ENCODE results near the gene SAMD4A. TPM values are rescaled to one million over a fixed set of nuclear protein-coding genes. Genes with fewer than 3 reads are reported as not detected.

SAMD4A gene
- total RNA-seq, 4 donors from 2014 or later: 15.3 to 40.2 (median 22.3) TPM

GRCh38 chr14:54703724-54704123, 136.8 kb downstream of the SAMD4A start:
- Histone ChIP-seq H3K36me3 (no peaks in the 10 kb centered on the region), H3K9me3 (no peaks in the 10 kb centered on the region), H3K27me3 (no peaks in the 10 kb centered on the region), H3K4me1 (peaks cover 0 to 7% (median 6%) of the 10 kb centered on the region in 4 donors), H3K27ac (no peak overlapping the region), H3K4me3 (no peak overlapping the region)
- WGBS, 2 donors (ENCODE audit: low coverage in 1 of 2): 79 to 90% methylated on average over 2 of the region's 2 CpGs
- in situ Hi-C loops (cut with MboI; ENCODE audit: low pct_ligation_motif_present in 1 of 4, low pct_unique_long_range_greater_than_20kb in 1 of 4, low sequenced_read_pairs in 3 of 4): no loop called here
- no peak for DNase-seq
- intact Hi-C loops (cut with DNase I; ENCODE audit: low total_unique reads): no loop called here
- TF ChIP-seq EP300 (IDR thresholded peaks at IDR 0.05; ENCODE audit: low read depth) (no peak), POLR2AphosphoS5 (IDR thresholded peaks at IDR 0.05) (no peak), POLR2A (IDR thresholded peaks at IDR 0.05) (no peak)
- TF ChIP-seq, protein P1, sequence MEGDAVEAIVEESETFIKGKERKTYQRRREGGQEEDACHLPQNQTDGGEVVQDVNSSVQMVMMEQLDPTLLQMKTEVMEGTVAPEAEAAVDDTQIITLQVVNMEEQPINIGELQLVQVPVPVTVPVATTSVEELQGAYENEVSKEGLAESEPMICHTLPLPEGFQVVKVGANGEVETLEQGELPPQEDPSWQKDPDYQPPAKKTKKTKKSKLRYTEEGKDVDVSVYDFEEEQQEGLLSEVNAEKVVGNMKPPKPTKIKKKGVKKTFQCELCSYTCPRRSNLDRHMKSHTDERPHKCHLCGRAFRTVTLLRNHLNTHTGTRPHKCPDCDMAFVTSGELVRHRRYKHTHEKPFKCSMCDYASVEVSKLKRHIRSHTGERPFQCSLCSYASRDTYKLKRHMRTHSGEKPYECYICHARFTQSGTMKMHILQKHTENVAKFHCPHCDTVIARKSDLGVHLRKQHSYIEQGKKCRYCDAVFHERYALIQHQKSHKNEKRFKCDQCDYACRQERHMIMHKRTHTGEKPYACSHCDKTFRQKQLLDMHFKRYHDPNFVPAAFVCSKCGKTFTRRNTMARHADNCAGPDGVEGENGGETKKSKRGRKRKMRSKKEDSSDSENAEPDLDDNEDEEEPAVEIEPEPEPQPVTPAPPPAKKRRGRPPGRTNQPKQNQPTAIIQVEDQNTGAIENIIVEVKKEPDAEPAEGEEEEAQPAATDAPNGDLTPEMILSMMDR (IDR thresholded peaks at IDR 0.05): no peak

GRCh38 chr14:54704768-54705167, 137.8 kb downstream of the SAMD4A start:
- no peaks in the 10 kb centered on the region for H3K4me1 ChIP-seq
- H3K9me3 ChIP-seq: no peaks in the 10 kb centered on the region
- H3K27me3 ChIP-seq: no peaks in the 10 kb centered on the region
- no peak overlapping the region for H3K27ac ChIP-seq
- no peaks in the 10 kb centered on the region for H3K36me3 ChIP-seq
- 77% methylated on average over 2 of the region's 2 CpGs; no CpG with 5 or more reads in 1 of the 2 donors for WGBS, 2 donors (ENCODE audit: low coverage in 1 of 2)
- no peak overlapping the region for H3K4me3 ChIP-seq
- DNase-seq: no peak
- intact Hi-C loops (cut with DNase I; ENCODE audit: low total_unique reads): no loop called here
- in situ Hi-C loops (cut with MboI; ENCODE audit: low pct_ligation_motif_present in 1 of 4, low pct_unique_long_range_greater_than_20kb in 1 of 4, low sequenced_read_pairs in 3 of 4): no loop called here
- TF ChIP-seq POLR2A (IDR thresholded peaks at IDR 0.05): no peak
- TF ChIP-seq EP300 (IDR thresholded peaks at IDR 0.05; ENCODE audit: low read depth): no peak
- no peak for TF ChIP-seq POLR2AphosphoS5 (IDR thresholded peaks at IDR 0.05)
- TF ChIP-seq, protein P1 (IDR thresholded peaks at IDR 0.05): no peak

DNA sequence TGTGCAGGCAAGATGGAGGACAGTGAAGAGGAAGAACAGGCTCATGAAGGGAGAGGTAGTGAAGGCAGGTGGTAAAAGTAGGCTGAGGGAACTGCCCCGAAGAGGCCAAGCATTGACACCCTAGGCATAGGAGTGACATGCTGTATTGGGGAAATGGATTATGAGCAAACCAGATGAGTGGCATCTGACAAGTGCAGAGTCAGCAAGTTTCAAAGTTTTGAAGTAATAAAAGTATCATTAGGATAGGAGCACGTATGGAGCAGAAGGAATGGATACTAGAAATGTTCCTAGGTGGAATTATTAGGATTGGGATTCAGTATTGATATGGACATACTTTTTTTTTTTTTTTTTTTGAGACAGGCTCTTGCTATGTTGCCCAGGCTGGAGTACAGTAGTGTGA, 139.8 kb downstream of the SAMD4A start:
- no peak overlapping the region for H3K27ac ChIP-seq
- no peaks in the 10 kb centered on the region for H3K27me3 ChIP-seq
- TF ChIP-seq POLR2AphosphoS5 (IDR thresholded peaks at IDR 0.05): no peak
- TF ChIP-seq, protein P1 (IDR thresholded peaks at IDR 0.05): no peak
- TF ChIP-seq EP300 (IDR thresholded peaks at IDR 0.05; ENCODE audit: low read depth): no peak
- no peak for TF ChIP-seq POLR2A (IDR thresholded peaks at IDR 0.05)
- H3K4me1 ChIP-seq: peaks cover 0 to 4% (median 2%) of the 10 kb centered on the region in 4 donors
- no peak for DNase-seq
- H3K36me3 ChIP-seq: no peaks in the 10 kb centered on the region
- H3K4me3 ChIP-seq: no peak overlapping the region
- in situ Hi-C loops (cut with MboI; ENCODE audit: low pct_ligation_motif_present in 1 of 4, low pct_unique_long_range_greater_than_20kb in 1 of 4, low sequenced_read_pairs in 3 of 4) (no loop called here), intact Hi-C loops (cut with DNase I; ENCODE audit: low total_unique reads) (no loop called here)
- 80 to 86% methylated on average over 2 of the region's 2 CpGs for WGBS, 2 donors (ENCODE audit: low coverage in 1 of 2)
- H3K9me3 ChIP-seq: no peaks in the 10 kb centered on the region

DNA sequence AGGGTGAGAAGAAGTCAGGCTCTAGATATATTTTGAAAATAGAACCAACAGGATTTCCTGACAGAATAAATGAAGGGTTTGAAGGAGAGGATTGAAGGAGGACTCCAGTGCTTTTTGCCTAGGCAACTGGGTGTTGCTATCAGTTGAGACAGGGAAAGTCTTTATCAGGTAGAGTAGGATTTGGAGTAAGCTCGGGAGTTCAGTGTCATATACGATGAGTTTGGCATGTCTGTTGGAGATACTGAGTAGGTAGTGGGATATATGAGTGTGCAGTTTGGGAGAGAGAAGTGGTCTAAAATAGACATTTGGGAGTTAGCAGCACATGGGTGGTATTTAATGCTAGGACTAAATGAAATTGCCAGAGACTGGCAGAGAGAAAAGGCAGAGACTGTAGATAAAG, 141.2 kb downstream of the SAMD4A start:
- Histone ChIP-seq H3K36me3 (no peaks in the 10 kb centered on the region), H3K27ac (no peak overlapping the region), H3K27me3 (no peaks in the 10 kb centered on the region), H3K9me3 (no peaks in the 10 kb centered on the region), H3K4me3 (no peak overlapping the region), H3K4me1 (peaks cover 0 to 16% (median 10%) of the 10 kb centered on the region in 4 donors)
- in situ Hi-C loops (cut with MboI; ENCODE audit: low pct_ligation_motif_present in 1 of 4, low pct_unique_long_range_greater_than_20kb in 1 of 4, low sequenced_read_pairs in 3 of 4) (no loop called here), intact Hi-C loops (cut with DNase I; ENCODE audit: low total_unique reads) (no loop called here)
- TF ChIP-seq EP300 (IDR thresholded peaks at IDR 0.05; ENCODE audit: low read depth): no peak
- no peak for TF ChIP-seq POLR2A (IDR thresholded peaks at IDR 0.05)
- TF ChIP-seq POLR2AphosphoS5 (IDR thresholded peaks at IDR 0.05): no peak
- TF ChIP-seq, protein P1 (IDR thresholded peaks at IDR 0.05): no peak
- DNase-seq: no peak
- 86 to 96% methylated on average over 2 of the region's 2 CpGs for WGBS, 2 donors (ENCODE audit: low coverage in 1 of 2)

All from transverse colon (tissue), 4 donors.